ENCODE data around the gene EVI2A. TPM values are rescaled to one million over a fixed set of nuclear protein-coding genes. Genes with fewer than 3 reads are reported as not detected.
"Not testable (repeated sequence)": the region's sequence is repeated elsewhere in the genome, so short reads cannot be mapped to it uniquely, and the experiment has no call there.

The EVI2A gene, protein sequence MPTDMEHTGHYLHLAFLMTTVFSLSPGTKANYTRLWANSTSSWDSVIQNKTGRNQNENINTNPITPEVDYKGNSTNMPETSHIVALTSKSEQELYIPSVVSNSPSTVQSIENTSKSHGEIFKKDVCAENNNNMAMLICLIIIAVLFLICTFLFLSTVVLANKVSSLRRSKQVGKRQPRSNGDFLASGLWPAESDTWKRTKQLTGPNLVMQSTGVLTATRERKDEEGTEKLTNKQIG
- 1.6 TPM for polyA plus RNA-seq (2013, experiment 1 of 2; ENCODE audit: insufficient read length)
- 1.5 TPM for polyA plus RNA-seq (2013, experiment 2 of 2; ENCODE audit: insufficient read length)

DNA sequence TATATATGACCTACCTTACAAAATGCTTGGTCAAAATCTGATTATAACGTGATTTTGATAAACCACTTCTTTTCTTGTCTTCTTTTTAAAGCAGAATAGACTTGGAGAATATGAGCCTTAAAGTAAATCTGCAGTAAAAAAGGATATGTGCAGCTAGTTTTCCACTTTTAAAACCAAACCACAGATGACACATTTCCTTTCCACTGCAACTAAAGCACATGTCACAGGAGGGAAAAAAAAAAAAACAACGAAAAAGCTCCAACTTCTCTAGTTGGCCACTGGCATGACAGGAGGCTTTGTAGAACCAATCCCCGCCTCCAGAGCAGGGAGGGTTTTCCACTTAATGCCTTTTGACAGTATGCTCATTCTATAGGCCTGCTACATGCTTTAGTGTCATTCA, at the start of gene EVI2A:
EVI2A (minus strand) TSS at position 142 of the 400 bp plus-strand sequence. CDS start 2,609 bp downstream, outside the sequence.
- peak; percentile 88 for DNase-seq

DNA sequence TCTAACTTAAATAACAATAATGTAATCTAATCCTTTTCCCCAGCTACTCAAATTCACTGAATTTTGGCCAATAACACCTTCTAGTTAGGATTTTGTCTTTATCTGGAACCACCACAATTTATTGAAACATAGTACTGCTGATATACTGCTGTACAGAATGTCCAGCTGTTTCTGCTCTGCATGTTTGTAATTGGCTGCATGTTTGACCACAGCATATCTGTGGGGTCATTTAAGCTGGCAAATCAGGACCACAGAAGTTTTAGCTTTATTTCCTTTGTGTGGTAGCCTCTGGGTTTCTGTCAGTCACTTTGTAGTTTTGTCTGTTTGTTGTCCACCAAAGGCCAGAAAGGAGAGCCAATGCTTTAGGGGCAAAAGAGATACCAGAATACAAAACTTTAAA, 47.8 kb upstream of the EVI2A start:
- no peak for DNase-seq

DNA sequence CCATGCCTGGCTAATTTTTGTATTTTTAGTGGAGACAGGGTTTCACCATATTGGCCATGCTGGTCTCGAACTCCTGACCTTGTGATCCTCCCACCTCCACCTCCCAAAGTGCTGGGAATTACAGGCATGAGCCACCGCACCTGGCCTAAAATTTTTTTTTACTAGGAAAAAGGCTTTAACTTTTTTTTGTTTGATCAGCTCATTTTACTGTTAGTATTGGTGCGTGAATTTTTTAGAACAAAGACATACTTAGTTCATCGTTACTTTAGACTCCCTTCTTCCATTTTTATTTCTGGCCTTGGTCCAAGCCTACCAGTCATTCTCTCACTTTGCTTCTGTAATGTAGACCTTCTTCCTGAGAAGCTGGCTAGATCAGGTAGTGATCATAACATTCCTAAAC, 44.7 kb upstream of the EVI2A start:
- DNase-seq = no peak

DNA sequence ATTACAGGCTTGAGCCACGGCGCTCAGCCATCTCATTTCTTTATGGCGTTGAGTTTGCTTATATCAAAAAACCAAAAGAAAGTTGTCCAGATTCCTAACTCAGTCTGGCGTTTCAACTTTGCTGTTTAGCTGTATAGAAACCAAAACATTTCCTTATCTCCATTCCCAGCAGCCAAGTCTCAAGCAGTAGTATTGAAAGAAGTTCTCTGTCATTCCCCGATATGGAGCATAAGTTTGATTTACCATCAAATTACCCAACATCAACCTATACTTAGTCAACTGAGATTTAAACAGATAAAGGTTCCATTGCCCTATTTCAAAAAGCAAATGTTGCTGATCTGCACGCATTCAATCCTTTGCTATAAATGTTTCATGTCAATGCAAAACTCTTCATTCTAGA, 42.6 kb upstream of the EVI2A start:
- DNase-seq = no peak

DNA sequence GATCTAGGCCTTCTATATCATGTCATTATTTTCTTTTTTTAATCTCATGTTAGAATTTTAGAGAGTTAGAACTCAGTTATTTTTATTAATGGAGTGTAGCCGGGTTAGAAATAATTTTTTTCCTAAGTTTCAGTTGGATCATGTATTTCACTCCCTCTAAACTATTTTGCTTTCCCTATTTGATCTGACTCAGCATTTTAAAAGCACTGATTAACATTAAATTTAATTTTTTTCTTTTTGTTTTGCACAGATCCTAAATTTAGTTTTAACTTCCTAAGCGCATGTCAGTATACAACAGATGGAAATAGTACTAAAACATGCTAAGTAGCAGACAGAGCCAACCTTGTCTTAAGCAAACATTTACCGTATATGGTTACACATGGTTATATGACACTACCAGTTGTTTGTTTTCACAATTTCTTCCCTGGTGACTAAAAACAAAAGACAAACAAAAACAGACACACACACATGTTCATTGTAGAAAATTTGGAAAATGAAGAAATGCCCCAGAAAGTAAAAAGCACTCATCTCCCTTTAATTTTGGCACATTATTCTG, 36.5 kb upstream of the EVI2A start:
- DNase-seq = no peak

DNA sequence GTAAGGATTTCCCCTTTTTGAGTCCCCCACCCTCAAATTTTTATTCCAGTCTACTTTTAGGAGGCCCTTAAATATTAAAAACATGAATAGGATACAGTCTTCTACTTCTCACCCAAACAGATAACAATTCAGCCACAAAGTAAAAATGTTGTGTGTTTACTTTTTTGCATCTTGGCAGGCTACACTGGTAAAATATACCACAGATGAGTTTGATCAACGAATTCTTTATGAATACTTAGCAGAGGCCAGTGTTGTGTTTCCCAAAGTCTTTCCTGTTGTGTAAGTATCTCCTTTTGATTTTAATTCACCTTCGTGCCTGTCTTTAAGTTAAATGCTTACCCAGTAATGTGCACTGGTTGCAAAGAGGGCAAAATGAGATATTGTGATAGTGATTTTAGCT, 35.7 kb upstream of the EVI2A start:
- no peak for DNase-seq

DNA sequence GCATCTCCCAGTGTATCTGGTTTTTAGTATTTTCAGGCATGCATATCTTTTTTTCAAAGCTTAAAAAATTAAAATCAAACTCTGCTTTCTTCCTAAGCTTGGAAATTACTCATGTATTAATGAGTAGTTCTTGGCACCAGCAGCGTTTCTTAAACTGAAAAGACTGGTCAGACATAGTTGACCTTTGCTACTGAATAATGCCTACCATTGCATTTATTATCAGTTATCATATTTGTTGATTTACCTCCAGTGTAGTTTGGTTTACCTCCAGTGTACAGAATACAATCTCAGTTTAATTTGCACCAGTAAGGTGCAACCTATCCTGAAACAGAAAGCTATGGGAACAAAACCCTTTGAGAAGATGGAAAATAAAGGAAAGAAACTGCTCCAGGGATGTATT, 34.5 kb upstream of the EVI2A start:
- no peak for DNase-seq

DNA sequence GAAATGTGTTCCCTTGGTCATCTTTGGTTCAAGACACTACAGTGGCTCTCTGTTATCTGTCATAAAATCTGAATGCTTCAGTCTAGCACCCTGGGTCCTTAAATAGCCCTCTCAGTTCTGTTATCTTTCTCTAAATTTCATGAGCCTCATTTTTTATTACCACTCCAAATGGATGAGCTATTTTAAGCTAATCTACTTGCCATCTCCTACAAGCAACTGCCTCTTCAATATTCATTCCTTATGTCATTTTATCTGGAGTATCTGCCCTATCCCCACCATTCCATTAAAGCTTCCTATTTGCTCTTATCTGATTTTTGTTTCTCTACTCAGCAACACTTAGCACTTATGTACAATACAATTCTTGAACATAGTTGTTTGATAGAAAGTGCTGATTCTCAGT, 28.0 kb upstream of the EVI2A start:
- no peak for DNase-seq

DNA sequence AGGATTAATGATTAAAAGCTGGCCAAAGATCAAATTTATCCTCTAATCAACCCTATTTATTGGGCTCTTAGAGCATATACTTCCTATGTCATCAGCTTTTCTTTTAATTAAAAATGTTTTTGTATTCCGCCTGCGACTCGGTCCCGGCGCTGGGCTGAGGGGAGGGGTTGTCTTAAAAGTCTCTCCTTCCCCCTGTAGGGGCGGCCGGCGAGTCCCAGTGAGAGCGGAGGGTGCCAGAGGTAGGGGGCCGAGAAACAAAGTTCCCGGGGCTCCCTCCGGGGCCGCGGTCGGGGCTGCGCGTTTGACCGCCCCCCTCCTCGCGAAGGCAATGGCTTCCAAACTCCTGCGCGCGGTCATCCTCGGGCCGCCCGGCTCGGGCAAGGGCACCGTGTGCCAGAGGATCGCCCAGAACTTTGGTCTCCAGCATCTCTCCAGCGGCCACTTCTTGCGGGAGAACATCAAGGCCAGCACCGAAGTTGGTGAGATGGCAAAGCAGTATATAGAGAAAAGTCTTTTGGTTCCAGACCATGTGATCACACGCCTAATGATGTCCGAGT, 23.8 kb upstream of the EVI2A start:
- not testable (repeated sequence) for DNase-seq

DNA sequence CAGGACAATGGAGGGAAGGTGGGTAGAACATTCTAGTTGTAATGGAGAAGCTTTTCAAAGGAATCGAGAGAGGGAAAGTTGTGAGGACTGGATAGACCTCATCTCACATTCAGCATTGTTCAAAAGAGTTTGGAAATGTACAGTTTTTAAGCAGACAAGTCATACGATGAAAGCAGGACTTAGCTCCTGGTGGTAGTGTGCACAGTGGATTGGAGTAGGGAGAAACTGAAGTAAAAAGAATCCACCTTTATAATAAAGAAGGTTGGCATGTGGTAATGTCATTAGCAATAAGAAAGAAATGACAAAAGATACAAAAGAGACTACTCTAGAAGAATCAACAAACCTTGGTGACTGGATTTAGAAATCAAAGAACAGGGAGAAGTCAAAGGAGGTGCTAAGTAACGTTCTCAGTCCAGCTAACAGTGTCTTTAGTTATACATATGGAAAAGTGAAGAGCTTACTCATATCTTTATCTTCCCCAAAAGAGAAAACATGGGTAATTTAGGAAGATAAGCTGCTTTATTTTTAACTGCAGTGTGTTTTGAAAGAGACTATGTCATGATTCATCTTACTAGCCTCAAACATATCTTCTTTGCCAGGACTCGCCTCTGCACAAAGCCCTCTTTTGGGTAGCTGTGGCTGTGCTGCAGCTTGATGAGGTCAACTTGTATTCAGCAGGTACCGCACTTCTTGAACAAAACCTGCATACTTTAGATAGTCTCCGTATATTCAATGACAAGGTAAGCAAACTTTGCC, 18.7 kb upstream of the EVI2A start:
- DNase-seq = peak; percentile 61

DNA sequence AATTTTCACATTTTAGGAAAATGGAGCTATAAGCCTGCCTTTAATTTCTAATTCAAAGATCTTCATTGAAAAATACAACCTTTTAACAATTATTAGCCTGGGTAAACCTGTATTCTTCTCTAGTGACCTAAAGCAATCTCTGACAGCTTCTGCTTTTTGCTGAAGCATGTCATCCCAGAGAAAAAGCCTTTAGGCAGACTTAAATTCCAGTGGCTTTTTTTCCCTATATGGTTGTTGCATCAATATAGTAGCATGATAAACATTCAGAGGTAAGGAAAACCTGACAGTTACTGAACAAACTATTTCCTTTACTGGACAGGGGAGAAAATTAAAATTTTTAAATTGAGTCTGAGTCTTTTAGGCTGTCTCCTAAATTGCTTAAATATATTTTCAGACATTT, 7.8 kb upstream of the EVI2A start:
- peak; percentile 56 for DNase-seq

DNA sequence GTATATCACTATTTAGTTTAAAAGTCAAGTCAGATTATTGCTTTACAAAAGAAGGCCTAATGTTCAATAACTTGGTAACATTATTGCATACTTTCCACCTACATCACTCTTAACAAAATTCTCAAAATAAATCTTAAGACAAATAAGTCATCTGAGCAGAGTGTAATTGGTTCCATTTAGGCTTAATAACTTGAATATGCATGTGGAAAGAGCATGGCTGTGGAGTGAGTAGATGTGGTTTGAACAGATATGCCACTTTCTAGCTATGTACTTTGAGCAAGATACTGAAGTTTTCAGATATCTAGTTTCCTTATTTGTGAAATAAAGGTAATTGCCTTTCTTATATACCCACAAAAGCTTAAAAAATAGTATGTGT, 6.7 kb upstream of the EVI2A start:
- DNase-seq = peak; percentile 80

DNA sequence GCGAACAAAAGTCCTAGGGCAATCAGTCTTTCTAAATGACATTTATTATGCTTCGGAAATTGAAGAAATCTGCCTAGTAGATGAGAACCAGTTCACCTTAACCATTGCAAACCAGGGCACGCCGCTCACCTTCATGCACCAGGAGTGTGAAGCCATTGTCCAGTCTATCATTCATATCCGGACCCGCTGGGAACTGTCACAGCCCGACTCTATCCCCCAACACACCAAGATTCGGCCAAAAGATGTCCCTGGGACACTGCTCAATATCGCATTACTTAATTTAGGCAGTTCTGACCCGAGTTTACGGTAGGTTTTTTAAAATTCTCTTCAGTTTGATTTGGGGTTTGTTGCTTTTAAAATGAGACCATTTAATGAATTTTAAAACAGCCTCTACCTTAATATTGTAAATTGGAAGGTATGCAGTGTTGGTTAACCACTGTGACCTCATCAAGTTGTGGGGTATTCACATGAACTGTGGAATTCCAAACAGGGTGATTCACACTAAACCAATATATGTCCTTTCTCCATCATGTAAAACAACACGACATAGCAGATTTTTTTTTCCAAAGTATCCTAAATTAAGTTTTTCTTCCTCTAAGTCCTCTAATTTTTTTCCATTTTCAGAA, 6.2 kb upstream of the EVI2A start:
- peak; percentile 93 for DNase-seq

DNA sequence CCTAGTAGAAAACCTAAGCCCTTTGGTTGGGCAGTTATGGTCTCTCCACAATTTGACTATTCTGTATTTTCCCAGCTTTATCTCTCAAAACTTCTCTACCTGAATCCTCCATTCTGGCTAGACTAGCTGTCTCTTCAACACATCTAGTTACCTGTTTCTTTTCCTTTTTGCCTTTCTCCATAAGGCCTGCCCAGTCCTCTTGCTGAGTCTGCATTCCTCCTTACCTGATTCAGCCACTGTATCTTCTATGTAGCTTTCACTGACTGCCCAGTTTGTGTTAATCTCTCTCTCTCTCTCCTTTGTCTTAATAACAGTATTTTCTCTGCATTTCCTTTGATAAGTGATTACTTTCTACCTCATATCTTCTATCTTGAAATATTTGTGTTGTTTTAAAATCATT, 2.1 kb upstream of the EVI2A start:
- no peak for DNase-seq

DNA sequence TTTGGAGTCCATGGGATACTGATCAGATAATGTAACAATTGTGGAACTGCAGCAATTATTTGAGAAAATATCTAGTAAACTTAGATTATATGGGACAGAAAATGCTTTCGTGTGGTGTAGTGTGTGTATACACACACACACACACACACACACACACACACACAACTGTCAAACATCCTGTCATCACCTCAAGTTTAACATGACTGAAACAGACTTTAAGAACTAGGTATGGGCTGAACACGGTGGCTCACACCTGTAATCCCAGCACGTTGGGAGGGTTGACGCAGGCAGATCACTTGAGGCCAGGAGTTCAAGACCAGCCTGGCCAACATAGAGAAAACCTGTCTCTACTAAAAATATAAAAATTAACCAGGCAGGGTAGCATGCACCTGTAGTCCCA, 544 bp upstream of the EVI2A start:
- DNase-seq = no peak

DNA sequence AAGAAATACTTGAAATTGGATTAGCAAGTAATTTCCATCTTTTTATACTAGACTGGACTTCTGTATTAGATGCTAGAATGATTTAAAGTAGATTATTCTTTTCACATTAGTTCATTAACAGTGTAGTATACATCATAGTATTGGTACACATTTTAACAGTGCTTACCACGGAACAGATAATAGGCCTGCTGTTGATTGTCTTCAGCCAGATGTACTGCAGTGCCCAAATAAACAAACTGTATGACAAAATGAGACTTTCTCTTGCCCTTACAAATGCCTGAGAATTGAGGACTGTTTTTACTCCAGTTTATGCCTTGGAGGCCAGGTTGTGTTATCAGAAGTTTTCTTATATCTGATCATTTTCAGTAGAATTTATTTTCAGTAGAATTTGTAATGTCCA, 631 bp downstream of the EVI2A start:
- DNase-seq = no peak

DNA sequence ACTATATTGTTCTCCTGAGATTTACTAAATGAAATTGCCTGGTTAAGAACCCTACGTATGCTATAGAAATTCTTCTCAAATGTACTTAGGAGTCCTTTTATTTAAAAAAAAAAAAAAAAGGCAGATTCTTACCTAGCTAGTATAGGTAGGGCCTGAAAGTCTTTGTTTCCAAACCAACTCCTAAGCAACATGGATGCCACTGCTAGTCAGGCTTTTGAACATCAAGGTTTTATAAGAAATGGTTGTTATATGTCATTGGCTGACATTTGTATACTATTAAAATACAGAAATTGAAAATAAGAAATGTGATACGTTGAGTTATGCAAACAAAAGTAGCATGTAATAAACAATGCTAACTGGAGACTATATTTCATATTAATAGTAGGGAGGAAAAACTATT, 1.2 kb downstream of the EVI2A start:
- DNase-seq = no peak

DNA sequence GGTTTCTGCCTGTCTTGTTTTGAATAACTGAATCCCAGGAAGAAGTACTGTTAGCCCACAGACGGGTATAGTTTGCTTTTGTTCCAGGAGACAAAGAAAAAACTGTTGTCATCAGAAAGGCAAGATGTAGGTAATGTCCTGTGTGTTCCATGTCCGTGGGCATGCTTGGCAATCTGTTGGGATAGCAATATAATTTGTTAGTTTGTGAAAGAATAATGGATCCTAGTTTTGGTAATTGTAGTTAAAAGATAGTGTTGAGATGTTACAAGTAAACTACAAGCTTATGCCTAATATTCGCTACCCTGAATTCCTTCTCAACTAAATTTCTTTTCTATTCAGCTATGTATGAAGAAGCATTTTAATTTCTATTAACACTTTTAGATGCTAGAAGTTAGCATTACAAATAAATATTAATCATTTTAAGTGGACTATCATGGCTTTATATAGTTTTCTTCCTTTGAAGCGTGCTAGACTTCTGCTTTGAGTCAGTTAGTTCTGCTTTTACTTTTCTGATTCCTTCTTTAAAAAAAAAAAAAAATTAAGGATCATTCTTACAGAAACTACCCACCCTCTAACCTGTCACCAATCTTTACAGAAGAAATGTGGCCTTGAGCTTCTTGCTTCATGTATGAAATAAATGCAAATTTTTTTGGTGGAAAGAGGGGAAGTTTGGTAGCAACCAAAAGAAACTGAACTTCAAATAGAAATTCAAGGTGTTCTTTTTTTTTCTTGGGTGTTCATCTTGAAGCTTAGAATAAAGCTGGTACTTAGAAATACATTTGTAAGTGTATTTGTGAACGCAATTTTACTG, 2.4 kb downstream of the EVI2A start:
- DNase-seq = no peak

DNA sequence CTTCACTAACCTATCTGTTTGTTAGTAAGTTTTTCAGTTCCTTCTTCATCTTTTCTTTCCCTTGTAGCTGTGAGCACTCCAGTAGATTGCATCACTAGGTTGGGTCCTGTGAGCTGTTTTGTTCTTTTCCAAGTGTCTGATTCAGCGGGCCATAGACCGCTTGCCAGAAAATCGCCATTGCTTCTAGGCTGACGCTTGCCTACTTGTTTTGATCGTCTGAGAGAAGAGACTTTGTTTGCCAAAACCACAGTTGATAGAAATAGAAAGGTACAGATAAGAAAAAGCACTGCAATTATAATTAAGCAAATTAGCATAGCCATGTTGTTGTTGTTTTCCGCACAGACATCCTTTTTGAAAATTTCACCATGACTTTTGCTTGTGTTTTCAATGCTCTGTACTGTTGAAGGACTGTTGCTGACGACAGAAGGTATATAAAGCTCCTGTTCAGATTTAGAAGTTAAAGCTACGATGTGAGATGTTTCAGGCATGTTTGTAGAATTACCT, 3.1 kb downstream of the EVI2A start:
- peak; percentile 37 for DNase-seq

DNA sequence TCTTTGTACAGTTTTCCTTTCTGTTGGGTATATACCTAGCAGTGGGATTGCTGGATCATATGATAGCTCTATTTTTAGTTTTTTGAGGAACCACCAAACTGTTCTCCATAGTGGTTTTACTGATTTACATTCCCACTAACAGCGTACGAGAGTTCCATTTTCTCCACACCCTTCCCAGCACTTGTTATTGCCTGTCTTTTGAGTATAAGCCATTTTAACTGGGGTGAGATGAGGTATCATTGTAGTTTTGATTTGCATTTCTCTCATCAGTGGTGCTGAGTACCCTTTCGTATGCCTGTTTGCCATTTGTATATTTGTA, 6.7 kb downstream of the EVI2A start:
- no peak for DNase-seq

DNA sequence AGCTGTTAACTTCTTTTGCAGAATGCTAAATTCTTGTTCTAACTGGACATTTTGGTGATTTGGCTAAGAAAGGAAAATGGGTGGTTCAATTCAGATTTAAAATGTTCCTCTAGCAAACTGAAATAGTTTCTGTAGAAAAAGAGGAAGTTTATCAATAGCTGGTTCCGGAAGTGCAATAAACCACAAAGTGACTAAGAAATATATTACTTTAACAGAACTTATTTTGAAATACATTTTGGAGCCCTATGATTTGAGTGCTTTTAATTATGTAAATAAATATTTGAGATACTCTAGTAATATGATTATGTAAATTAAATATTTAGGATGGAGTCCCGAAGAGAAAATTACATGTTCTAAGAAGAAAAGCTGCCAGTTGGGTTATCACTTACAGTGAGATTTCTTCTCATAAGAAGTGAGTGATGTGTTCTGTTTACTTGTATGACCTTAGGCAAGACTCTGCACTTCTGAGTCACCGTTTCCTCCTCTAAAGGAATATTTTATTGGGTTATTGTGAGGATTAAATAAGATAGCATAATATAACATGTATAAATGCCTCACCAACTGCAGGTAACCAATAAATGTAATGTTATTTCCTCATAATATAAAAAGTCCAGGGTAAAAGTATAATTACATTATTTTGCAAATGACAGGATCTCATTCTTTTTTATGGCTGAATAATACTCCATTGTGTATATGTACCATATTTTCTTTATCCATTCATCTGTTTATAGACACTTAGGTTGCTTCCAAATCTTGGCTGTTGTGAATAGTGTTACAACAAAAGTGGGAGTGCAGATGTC, 7.2 kb downstream of the EVI2A start, which contains the start of gene EVI2B:
EVI2B (minus strand) TSS at position 73 of the 800 bp plus-strand sequence. CDS start 8,445 bp downstream, outside the sequence.
- DNase-seq = no peak

All from fibroblast of skin of abdomen (primary cell).